Measurements from ENCODE around the gene CHRNA3.
A peak's percentile ranks its signal among the peaks of the same experiment; 100 is the strongest.

Gene CHRNA3

DNA sequence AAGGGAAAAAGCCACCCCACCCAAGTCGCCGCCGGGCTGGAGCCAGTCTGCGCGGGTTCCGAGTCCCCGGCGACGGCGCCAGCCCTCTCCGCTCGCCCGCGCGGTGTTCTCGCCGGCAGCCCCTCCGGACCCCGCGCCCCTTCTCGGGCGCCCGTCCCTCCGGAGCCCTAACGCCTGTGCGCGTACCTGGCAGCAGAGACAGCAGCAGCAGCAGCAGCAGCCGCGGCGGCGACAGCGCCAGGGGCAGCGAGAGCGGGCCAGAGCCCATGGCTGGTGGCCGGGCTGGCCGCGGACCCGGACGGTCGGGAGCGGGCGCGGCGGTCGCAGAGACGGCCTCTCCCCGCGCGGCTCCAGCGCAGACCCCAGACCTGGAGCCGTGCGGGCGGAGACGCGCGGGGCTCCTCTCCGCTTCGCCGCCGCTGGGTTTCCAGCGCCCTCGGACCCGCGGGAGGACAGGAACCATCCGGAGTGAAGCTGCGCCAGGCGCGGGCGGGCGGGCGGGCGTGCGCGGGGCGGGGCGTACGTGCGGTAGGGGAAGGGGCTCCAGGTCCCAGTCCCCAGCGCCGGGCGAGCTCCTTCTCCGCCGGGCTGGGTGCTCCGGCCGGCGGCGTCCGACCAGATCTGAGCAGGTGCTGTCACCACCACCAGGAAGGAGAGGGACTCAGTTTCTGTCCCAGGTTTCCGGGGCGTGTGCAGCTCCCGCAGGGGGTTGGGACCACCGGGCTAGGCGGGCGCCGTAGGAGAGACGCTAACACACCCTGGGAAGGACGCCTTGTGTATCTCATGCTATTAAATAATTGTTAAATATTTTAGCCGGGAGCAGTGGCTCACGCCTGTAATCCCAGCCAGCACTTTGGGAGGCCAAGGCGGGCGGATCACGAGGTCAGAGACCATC lies at the start of gene CHRNA3:
Gene CHRNA3, minus strand, starts transcription at position 470 of the 895 bp plus-strand sequence. Its CDS starts 202 bp downstream, at position 268.
- Histone ChIP-seq H3K27ac (ENCODE audit: low read depth, low read length) (no peak within 1 kb of the TSS), H3K9ac (ENCODE audit: low read length in 5 of 5) (no peak within 1 kb of the TSS), H3K4me3 (ENCODE audit: low read depth in 1 of 5, low read length in 5 of 5) (peak within 1 kb of the TSS in 2 of 5 donors; percentile 16 to 30), H3K4me1 (ENCODE audit: control insufficient read depth in 5 of 5, insufficient read depth in 5 of 5, low read length in 5 of 5) (peaks cover 2 to 22% (median 17%) of the 10 kb centered on the region in 5 donors), H3K27me3 (ENCODE audit: control insufficient read depth in 5 of 5, insufficient read depth in 4 of 5, low read length in 5 of 5) (peaks cover 24 to 43% (median 36%) of the 10 kb centered on the region in 5 donors), H3K9me3 (ENCODE audit: control insufficient read depth in 5 of 5, low read length in 5 of 5) (no peaks in the 10 kb centered on the region), H3K36me3 (ENCODE audit: control insufficient read depth in 5 of 5, insufficient read depth in 5 of 5, low read length in 5 of 5) (no peaks in the 10 kb centered on the region)

DNA sequence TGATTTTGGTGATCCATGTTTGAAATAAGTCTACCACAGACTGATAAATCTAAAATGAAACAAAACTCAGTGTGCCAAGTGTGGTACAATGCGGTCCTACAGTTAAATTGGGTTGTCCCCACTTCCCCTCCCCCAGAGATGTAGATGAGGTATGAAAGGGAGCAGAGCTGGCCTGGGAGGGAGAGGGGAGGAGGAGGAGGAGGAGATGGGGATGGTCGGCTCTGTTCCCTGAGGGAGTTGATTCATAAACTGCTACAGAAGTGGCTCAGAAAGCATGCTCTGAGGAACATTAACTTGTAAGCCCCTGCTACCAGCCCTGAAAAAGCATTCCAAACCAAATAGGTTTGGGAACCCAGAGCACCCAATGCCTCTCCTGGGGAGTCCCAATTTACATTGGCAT lies 48.2 kb upstream of the CHRNA3 start:
- H3K9ac ChIP-seq (ENCODE audit: low read length in 5 of 5), result no peak overlapping the region
- H3K4me1 ChIP-seq (ENCODE audit: control insufficient read depth in 5 of 5, insufficient read depth in 5 of 5, low read length in 5 of 5), result peaks cover 0 to 24% (median 7%) of the 10 kb centered on the region in 5 donors

DNA sequence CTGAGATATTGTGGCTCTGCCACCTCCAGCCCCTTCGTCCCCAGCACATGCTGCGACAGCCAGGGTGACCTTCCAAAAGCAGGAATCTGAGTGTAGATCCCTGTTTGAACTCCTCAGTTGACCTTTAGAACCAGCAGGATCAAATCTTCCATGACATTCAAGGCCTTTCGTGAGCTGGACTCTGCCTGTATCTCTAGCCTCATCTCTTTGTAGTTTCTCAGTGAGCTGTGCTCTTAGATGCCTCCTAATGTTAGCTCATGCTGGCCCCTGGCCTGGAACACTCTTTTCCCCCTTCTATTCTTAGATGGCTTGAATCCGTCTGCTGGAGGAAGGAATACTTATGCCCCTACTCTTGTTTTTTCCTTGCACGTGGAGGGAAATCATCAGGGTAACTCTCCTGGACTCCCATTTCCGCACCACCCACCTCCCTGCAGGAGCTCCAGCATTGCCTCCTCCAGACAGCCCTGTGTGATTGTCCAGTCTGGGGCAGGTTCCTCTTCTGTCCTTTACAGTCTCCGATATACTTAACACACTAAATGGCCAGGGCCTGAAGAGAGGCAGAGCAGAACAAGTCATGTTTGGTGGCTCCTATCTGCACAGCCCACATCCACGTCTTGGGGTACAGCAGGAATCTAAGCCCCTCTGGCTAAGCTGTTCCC lies 46.9 kb upstream of the CHRNA3 start:
- peaks cover 0 to 5% (median 0%) of the 10 kb centered on the region in 5 donors for H3K27me3 ChIP-seq (ENCODE audit: control insufficient read depth in 5 of 5, insufficient read depth in 4 of 5, low read length in 5 of 5)

More for the DNA sequence above, 48.2 kb upstream of the CHRNA3 start:
- Histone ChIP-seq H3K36me3 (ENCODE audit: control insufficient read depth in 5 of 5, insufficient read depth in 5 of 5, low read length in 5 of 5) (no peaks in the 10 kb centered on the region), H3K27ac (ENCODE audit: low read depth, low read length) (no peak overlapping the region), H3K9me3 (ENCODE audit: control insufficient read depth in 5 of 5, low read length in 5 of 5) (peaks cover 0 to 6% (median 0%) of the 10 kb centered on the region in 5 donors), H3K27me3 (ENCODE audit: control insufficient read depth in 5 of 5, insufficient read depth in 4 of 5, low read length in 5 of 5) (peaks cover 0 to 5% (median 0%) of the 10 kb centered on the region in 5 donors), H3K4me3 (ENCODE audit: low read depth in 1 of 5, low read length in 5 of 5) (no peak overlapping the region)

DNA sequence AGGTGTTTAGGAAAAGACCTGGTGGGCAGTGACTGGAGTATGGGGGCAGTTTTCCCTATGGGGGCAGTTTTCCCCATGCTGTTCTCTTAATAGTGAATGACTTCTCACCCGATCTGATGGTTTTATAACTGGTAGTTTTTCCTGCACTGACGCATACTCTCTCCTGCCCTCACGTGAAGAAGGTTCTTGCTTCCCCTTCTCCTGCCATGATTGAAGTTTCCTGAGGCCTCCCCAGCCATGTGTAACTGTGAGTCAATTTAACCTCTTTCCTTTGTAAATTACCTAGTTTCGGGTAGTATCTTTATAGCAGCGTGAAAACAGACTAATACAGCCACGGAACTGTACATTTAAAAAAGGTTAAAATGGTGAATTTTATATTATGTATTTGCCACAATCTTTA lies 45.2 kb upstream of the CHRNA3 start:
- no peak overlapping the region for H3K27ac ChIP-seq (ENCODE audit: low read depth, low read length)
- H3K36me3 ChIP-seq (ENCODE audit: control insufficient read depth in 5 of 5, insufficient read depth in 5 of 5, low read length in 5 of 5), result no peaks in the 10 kb centered on the region
- H3K4me3 ChIP-seq (ENCODE audit: low read depth in 1 of 5, low read length in 5 of 5), result no peak overlapping the region
- H3K27me3 ChIP-seq (ENCODE audit: control insufficient read depth in 5 of 5, insufficient read depth in 4 of 5, low read length in 5 of 5), result peaks cover 0 to 7% (median 2%) of the 10 kb centered on the region in 5 donors
- no peaks in the 10 kb centered on the region for H3K4me1 ChIP-seq (ENCODE audit: control insufficient read depth in 5 of 5, insufficient read depth in 5 of 5, low read length in 5 of 5)
- no peak overlapping the region for H3K9ac ChIP-seq (ENCODE audit: low read length in 5 of 5)
- no peaks in the 10 kb centered on the region for H3K9me3 ChIP-seq (ENCODE audit: control insufficient read depth in 5 of 5, low read length in 5 of 5)

More for the DNA sequence above, 46.9 kb upstream of the CHRNA3 start:
- H3K4me3 ChIP-seq (ENCODE audit: low read depth in 1 of 5, low read length in 5 of 5), result no peak overlapping the region
- no peak overlapping the region for H3K9ac ChIP-seq (ENCODE audit: low read length in 5 of 5)
- no peaks in the 10 kb centered on the region for H3K9me3 ChIP-seq (ENCODE audit: control insufficient read depth in 5 of 5, low read length in 5 of 5)
- peaks cover 0 to 14% (median 3%) of the 10 kb centered on the region in 5 donors for H3K4me1 ChIP-seq (ENCODE audit: control insufficient read depth in 5 of 5, insufficient read depth in 5 of 5, low read length in 5 of 5)
- no peaks in the 10 kb centered on the region for H3K36me3 ChIP-seq (ENCODE audit: control insufficient read depth in 5 of 5, insufficient read depth in 5 of 5, low read length in 5 of 5)
- H3K27ac ChIP-seq (ENCODE audit: low read depth, low read length), result no peak overlapping the region

DNA sequence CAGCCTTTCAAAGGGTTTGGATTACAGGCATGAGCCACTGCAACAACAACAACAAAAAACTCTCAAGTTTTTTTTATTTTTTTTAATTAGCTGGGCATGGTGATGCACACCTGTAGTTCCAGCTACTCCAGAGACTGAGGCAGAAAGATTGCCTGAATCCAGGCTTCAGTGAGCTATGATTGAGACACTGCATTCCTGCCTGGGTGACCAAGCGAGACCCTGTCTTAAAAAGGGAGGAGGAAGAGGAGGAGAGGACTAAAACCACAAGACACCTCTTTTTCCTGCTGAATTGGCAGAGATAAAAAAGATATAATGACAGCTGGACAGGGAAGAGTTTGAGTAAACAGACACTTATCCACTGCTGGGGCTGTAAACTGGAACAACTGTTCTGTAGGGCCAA lies 42.9 kb upstream of the CHRNA3 start:
- Histone ChIP-seq H3K36me3 (ENCODE audit: control insufficient read depth in 5 of 5, insufficient read depth in 5 of 5, low read length in 5 of 5) (no peaks in the 10 kb centered on the region), H3K27me3 (ENCODE audit: control insufficient read depth in 5 of 5, insufficient read depth in 4 of 5, low read length in 5 of 5) (peaks cover 0 to 7% (median 4%) of the 10 kb centered on the region in 5 donors), H3K27ac (ENCODE audit: low read depth, low read length) (no peak overlapping the region), H3K9ac (ENCODE audit: low read length in 5 of 5) (no peak overlapping the region), H3K4me3 (ENCODE audit: low read depth in 1 of 5, low read length in 5 of 5) (no peak overlapping the region), H3K9me3 (ENCODE audit: control insufficient read depth in 5 of 5, low read length in 5 of 5) (no peaks in the 10 kb centered on the region), H3K4me1 (ENCODE audit: control insufficient read depth in 5 of 5, insufficient read depth in 5 of 5, low read length in 5 of 5) (no peaks in the 10 kb centered on the region)

DNA sequence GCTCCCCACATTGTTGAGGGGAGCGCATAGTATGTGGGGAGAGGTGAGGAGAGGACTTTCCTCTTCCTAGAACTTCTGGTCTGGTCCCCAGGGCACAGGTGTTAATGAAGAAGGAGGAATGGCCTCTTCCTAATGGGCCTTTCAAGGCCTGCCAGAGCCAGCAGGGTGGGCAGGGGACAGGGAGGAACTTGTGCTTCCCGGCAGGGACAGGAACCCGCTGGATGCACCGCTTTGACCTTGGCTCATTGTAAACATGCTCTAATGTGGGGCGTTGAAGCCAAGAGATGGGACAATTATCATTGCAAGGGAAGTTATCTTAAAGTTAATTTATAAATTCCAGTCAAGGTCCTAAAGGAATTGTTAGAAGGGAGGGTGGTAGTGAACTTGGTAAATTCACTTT lies 41.2 kb upstream of the CHRNA3 start:
- Histone ChIP-seq H3K4me1 (ENCODE audit: control insufficient read depth in 5 of 5, insufficient read depth in 5 of 5, low read length in 5 of 5) (no peaks in the 10 kb centered on the region), H3K9ac (ENCODE audit: low read length in 5 of 5) (no peak overlapping the region), H3K27ac (ENCODE audit: low read depth, low read length) (no peak overlapping the region), H3K27me3 (ENCODE audit: control insufficient read depth in 5 of 5, insufficient read depth in 4 of 5, low read length in 5 of 5) (peaks cover 0 to 7% (median 2%) of the 10 kb centered on the region in 5 donors), H3K4me3 (ENCODE audit: low read depth in 1 of 5, low read length in 5 of 5) (no peak overlapping the region), H3K9me3 (ENCODE audit: control insufficient read depth in 5 of 5, low read length in 5 of 5) (no peaks in the 10 kb centered on the region), H3K36me3 (ENCODE audit: control insufficient read depth in 5 of 5, insufficient read depth in 5 of 5, low read length in 5 of 5) (no peaks in the 10 kb centered on the region)

DNA sequence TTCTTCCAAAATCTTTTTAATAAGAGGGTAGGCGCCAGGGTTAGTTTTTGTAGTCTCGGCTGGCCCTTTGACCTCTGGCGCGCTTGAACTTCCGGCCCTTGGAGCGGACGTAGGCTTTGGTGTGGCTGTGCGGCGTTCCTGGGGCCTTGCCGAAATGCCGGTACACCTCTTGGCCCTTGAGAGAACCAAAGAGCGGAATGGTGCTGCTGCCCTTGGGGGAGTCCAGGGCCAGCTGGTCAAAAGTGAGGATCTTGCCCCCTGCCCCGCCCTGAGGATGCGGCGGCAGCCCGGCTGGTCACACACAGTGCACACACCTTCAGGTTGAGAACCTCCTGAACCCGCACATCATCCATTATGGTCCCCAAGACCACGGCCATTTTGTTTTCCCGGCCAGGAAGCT lies 40.2 kb upstream of the CHRNA3 start:
- Histone ChIP-seq H3K9me3 (ENCODE audit: control insufficient read depth in 5 of 5, low read length in 5 of 5) (no peaks in the 10 kb centered on the region), H3K27me3 (ENCODE audit: control insufficient read depth in 5 of 5, insufficient read depth in 4 of 5, low read length in 5 of 5) (peaks cover 0 to 7% (median 2%) of the 10 kb centered on the region in 5 donors), H3K27ac (ENCODE audit: low read depth, low read length) (no peak overlapping the region), H3K4me3 (ENCODE audit: low read depth in 1 of 5, low read length in 5 of 5) (no peak overlapping the region), H3K9ac (ENCODE audit: low read length in 5 of 5) (no peak overlapping the region), H3K4me1 (ENCODE audit: control insufficient read depth in 5 of 5, insufficient read depth in 5 of 5, low read length in 5 of 5) (no peaks in the 10 kb centered on the region), H3K36me3 (ENCODE audit: control insufficient read depth in 5 of 5, insufficient read depth in 5 of 5, low read length in 5 of 5) (no peaks in the 10 kb centered on the region)

DNA sequence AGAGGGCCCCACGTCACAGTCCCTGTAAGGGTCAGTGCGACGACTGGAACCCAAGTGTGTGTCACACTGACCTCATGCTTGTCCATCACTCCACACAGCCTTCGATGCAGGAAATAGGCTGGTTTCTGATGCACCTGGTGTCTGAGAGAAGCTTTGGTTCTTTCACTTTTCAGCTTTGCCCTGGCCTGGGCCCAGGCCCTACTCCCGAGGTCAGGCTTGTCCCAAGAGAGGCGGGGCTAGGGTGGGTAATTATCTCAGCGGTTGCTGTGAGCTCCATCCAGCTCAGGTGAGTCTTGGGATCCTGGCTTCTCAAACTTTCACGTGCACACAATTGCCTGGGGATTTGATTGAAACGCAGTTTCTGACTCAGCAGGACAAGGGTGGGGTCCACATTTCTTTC lies 39.8 kb upstream of the CHRNA3 start:
- no peaks in the 10 kb centered on the region for H3K9me3 ChIP-seq (ENCODE audit: control insufficient read depth in 5 of 5, low read length in 5 of 5)
- no peaks in the 10 kb centered on the region for H3K36me3 ChIP-seq (ENCODE audit: control insufficient read depth in 5 of 5, insufficient read depth in 5 of 5, low read length in 5 of 5)
- no peak overlapping the region for H3K4me3 ChIP-seq (ENCODE audit: low read depth in 1 of 5, low read length in 5 of 5)
- H3K4me1 ChIP-seq (ENCODE audit: control insufficient read depth in 5 of 5, insufficient read depth in 5 of 5, low read length in 5 of 5), result no peaks in the 10 kb centered on the region
- no peak overlapping the region for H3K9ac ChIP-seq (ENCODE audit: low read length in 5 of 5)
- H3K27ac ChIP-seq (ENCODE audit: low read depth, low read length), result no peak overlapping the region
- peaks cover 0 to 7% (median 2%) of the 10 kb centered on the region in 5 donors for H3K27me3 ChIP-seq (ENCODE audit: control insufficient read depth in 5 of 5, insufficient read depth in 4 of 5, low read length in 5 of 5)

DNA sequence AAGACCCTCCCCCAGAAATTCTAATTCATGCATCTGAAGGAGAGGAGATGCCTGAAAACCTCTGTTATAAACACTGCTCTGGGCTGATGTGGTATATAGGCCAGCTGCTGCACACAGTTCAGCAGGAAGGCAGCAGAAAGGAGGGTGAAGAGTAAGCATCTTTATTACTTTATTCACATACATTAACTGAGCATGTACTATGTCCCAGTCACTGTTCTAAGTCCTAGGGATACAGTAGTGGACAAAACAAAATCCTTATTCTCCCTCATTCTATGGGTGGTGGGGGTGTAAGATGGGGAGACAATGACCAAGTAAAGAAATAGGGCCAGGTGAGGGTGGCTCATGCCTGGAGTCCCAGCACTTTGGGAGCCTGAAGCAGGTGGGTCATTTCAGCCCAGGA lies 38.0 kb upstream of the CHRNA3 start:
- Histone ChIP-seq H3K27me3 (ENCODE audit: control insufficient read depth in 5 of 5, insufficient read depth in 4 of 5, low read length in 5 of 5) (peaks cover 0 to 7% (median 6%) of the 10 kb centered on the region in 5 donors), H3K9me3 (ENCODE audit: control insufficient read depth in 5 of 5, low read length in 5 of 5) (no peaks in the 10 kb centered on the region), H3K27ac (ENCODE audit: low read depth, low read length) (no peak overlapping the region)

DNA sequence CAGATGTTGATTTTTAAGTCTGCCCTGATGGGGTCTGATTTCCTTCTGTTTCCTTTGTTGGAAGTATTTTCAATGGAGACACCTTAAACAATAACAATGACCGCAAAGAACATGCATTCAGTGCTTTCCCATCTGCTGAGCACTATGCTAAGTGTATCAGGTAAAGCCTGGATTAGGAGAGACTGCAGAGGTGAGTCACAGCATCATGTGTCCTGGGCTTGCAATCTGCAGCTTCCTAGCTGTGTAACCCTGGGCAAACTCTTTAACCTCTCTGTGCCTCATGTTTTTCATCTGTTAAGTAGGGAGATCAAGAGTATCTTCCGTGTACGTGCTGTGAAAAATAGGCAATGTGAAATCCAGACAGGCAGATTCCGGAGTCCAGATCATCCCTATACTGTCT lies 33.5 kb upstream of the CHRNA3 start:
- Histone ChIP-seq H3K36me3 (ENCODE audit: control insufficient read depth in 5 of 5, insufficient read depth in 5 of 5, low read length in 5 of 5) (no peaks in the 10 kb centered on the region), H3K27ac (ENCODE audit: low read depth, low read length) (no peak overlapping the region), H3K4me1 (ENCODE audit: control insufficient read depth in 5 of 5, insufficient read depth in 5 of 5, low read length in 5 of 5) (no peaks in the 10 kb centered on the region), H3K27me3 (ENCODE audit: control insufficient read depth in 5 of 5, insufficient read depth in 4 of 5, low read length in 5 of 5) (peaks cover 0 to 6% (median 4%) of the 10 kb centered on the region in 5 donors), H3K9me3 (ENCODE audit: control insufficient read depth in 5 of 5, low read length in 5 of 5) (no peaks in the 10 kb centered on the region), H3K9ac (ENCODE audit: low read length in 5 of 5) (no peak overlapping the region), H3K4me3 (ENCODE audit: low read depth in 1 of 5, low read length in 5 of 5) (no peak overlapping the region)

More for the DNA sequence above, 38.0 kb upstream of the CHRNA3 start:
- H3K4me1 ChIP-seq (ENCODE audit: control insufficient read depth in 5 of 5, insufficient read depth in 5 of 5, low read length in 5 of 5), result no peaks in the 10 kb centered on the region
- no peaks in the 10 kb centered on the region for H3K36me3 ChIP-seq (ENCODE audit: control insufficient read depth in 5 of 5, insufficient read depth in 5 of 5, low read length in 5 of 5)
- H3K4me3 ChIP-seq (ENCODE audit: low read depth in 1 of 5, low read length in 5 of 5), result no peak overlapping the region
- H3K9ac ChIP-seq (ENCODE audit: low read length in 5 of 5), result no peak overlapping the region

Measured in subcutaneous abdominal adipose tissue (tissue), 5 donors.